K562 (cell line): Measurements from ENCODE around the gene CCDC124. TPM values are rescaled to one million over a fixed set of nuclear protein-coding genes. Genes with fewer than 3 reads are reported as not detected.
A peak's percentile ranks its signal among the peaks of the same experiment; 100 is the strongest.

ENCODE experiments used
- CBFA2T2 ChIP-seq: fragments of 450-650 bp; conservative IDR thresholded peaks from 2 replicates; pipeline ENCODE4 v1.6.1; 2017; ENCODE audit warnings: mild to moderate bottlenecking
- ESRRA ChIP-seq: fragments of 450-650 bp; IDR thresholded peaks from 2 replicates; pipeline ENCODE4 v1.6.1; 2014; ENCODE audit warnings: low read depth, mild to moderate bottlenecking, moderate library complexity, borderline replicate concordance
- ETS1 ChIP-seq: conservative IDR thresholded peaks from 2 replicates; pipeline ENCODE4 v1.6.1; 2011; ENCODE audit warnings: low read depth, mild to moderate bottlenecking, low read length; ENCODE audit not compliant: control insufficient read depth
- ETV6 ChIP-seq, 3 experiments: fragments of 150-350 bp in 1 of 3; sonication (generic) in 1 of 3; formaldehyde crosslinking in 1 of 3; IDR thresholded peaks; 2 replicates each; pipeline versions ENCODE4 v1.6.1 to v1.8.0; 2014 to 2022; ENCODE audit warnings: borderline replicate concordance in 2 of 3, low read depth in 2 of 3, antibody characterized with exemption in 1 of 3, low read length in 1 of 3, mild to moderate bottlenecking in 1 of 3, missing genetic modification reagents in 1 of 3
- FOXJ3 ChIP-seq: sonication (generic); formaldehyde crosslinking; IDR thresholded peaks from 2 replicates; pipeline ENCODE4 v1.4.0; 2020; ENCODE audit warnings: mild to moderate bottlenecking, missing genetic modification reagents
- HDAC3 ChIP-seq: fragments of 450-650 bp; IDR thresholded peaks from 2 replicates; pipeline ENCODE4 v1.6.1; 2018; ENCODE audit warnings: borderline replicate concordance, mild to moderate bottlenecking, moderate library complexity; ENCODE audit not compliant: partially characterized antibody
- HDGF ChIP-seq: fragments of 450-650 bp; IDR thresholded peaks from 2 replicates; pipeline ENCODE4 v1.6.1; 2016
- MBD2 ChIP-seq: sonication (generic); IDR thresholded peaks from 2 replicates; pipeline ENCODE4 v1.6.1; 2016; ENCODE audit warnings: low read depth, borderline replicate concordance
- MCM2 ChIP-seq: fragments of 450-650 bp; IDR thresholded peaks from 2 replicates; pipeline ENCODE4 v1.6.1; 2017; ENCODE audit warnings: low read depth, mild to moderate bottlenecking
- PHTF2 ChIP-seq: fragments of 250-450 bp; sonication (Bioruptor Pico); IDR thresholded peaks from 2 replicates; pipeline ENCODE4 v1.5.0; 2021; ENCODE audit warnings: mild to moderate bottlenecking
- SAFB2 ChIP-seq: fragments of 200-400 bp; formaldehyde crosslinking; IDR thresholded peaks from 2 replicates; pipeline ENCODE4 v1.6.1; 2018; ENCODE audit warnings: borderline replicate concordance, low read length, low read depth, moderate library complexity; ENCODE audit not compliant: severe bottlenecking
- ZNF518B ChIP-seq: fragments of 250-450 bp; sonication (Bioruptor Pico); IDR thresholded peaks from 2 replicates; pipeline ENCODE4 v1.5.0; 2021; ENCODE audit warnings: mild to moderate bottlenecking, moderate library complexity
- polyA plus RNA-seq, 8 experiments: library from polyadenylated mRNA; depleted of rRNA in 4 of 8; stranded (reverse) in 5 of 8; unstranded in 3 of 8; fragments of >200 nt; fragmentation: Nextera tagmentation in 2 of 8; fragmentation: Illumina TruSeq in 1 of 8; extraction: Ambion mirVana in 2 of 8; extraction: Trizol in 1 of 8; gene quantifications; 2 replicates each; pipeline versions ENCODE4 v1.2.1 to v1.2.3, GENCODE V29; 2011 to 2014; ENCODE audit warnings: inconsistent platforms in 1 of 8, missing spikeins in 1 of 8
- total RNA-seq, 7 experiments: library from RNA; depleted of rRNA in 6 of 7; stranded (reverse); fragments of >200 nt in 6 of 7; fragmentation: Illumina TruSeq in 2 of 7; extraction: Trizol in 2 of 7; gene quantifications; 2 replicates each; pipeline versions ENCODE4 v1.2.1 to v1.2.3, GENCODE V29; 2011 to 2021; ENCODE audit warnings: low replicate concordance in 1 of 7
- TF ChIP-seq, protein P1 (sequence below): fragments of 450-650 bp; IDR thresholded peaks from 2 replicates; pipeline ENCODE4 v1.6.1; 2017; ENCODE audit warnings: antibody characterized with exemption

CCDC124 gene
- total and polyA plus RNA-seq, 9 of the 15 experiments (the other 6 are each of a cell fraction or from before 2014, with no cell fraction given): 5.8 to 234 (median 40.1) TPM

- no peak for TF ChIP-seq CBFA2T2
- no peak for TF ChIP-seq ZNF518B (CRISPR knock-in tag)
- TF ChIP-seq MBD2: no peak
- TF ChIP-seq ETV6 (IDR thresholded peaks at IDR 0.05; ENCODE audit: borderline replicate concordance in 1 of 2, low read depth in 2 of 2, low read length in 1 of 2): no peak
- TF ChIP-seq ETV6 (CRISPR knock-in tag; IDR thresholded peaks at IDR 0.05; ENCODE audit: borderline replicate concordance): no peak
- no peak for TF ChIP-seq FOXJ3 (CRISPR knock-in tag)
- peak; percentile 19; the same call in 1 of the 2 replicates for TF ChIP-seq ESRRA
- no peak for TF ChIP-seq PHTF2 (CRISPR knock-in tag)
- no peak for TF ChIP-seq MCM2
- TF ChIP-seq, protein P1, sequence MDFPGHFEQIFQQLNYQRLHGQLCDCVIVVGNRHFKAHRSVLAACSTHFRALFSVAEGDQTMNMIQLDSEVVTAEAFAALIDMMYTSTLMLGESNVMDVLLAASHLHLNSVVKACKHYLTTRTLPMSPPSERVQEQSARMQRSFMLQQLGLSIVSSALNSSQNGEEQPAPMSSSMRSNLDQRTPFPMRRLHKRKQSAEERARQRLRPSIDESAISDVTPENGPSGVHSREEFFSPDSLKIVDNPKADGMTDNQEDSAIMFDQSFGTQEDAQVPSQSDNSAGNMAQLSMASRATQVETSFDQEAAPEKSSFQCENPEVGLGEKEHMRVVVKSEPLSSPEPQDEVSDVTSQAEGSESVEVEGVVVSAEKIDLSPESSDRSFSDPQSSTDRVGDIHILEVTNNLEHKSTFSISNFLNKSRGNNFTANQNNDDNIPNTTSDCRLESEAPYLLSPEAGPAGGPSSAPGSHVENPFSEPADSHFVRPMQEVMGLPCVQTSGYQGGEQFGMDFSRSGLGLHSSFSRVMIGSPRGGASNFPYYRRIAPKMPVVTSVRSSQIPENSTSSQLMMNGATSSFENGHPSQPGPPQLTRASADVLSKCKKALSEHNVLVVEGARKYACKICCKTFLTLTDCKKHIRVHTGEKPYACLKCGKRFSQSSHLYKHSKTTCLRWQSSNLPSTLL: no peak
- TF ChIP-seq ETS1: no peak
- TF ChIP-seq HDGF: no peak; the same call in 1 of the 2 replicates
- TF ChIP-seq SAFB2: no peak
- no peak for TF ChIP-seq HDAC3
Observed at GRCh38 chr19:17950310-17951156, 17.7 kb downstream of the CCDC124 start (continued).
